ENCODE data around the gene NDUFAF7. TPM values are rescaled to one million over a fixed set of nuclear protein-coding genes. Genes with fewer than 3 reads are reported as not detected.

Gene NDUFAF7
- total and polyA plus RNA-seq, 9 of the 15 experiments (the other 6 are each of a cell fraction or from before 2014, with no cell fraction given): 14.9 to 41.6 (median 23.9) TPM

- ATAC-seq (no peak), FAIRE-seq (no peak), DNase-seq (ENCODE audit: extremely low read depth in 1 of 4, low spot score in 3 of 4) (peak in 2 of 4 experiments; percentile 14 to 23)
- no TSS peak for BruUV-seq (replicated peaks)
- intact Hi-C loops (cut with micrococcal nuclease) (no loop called here), in situ Hi-C loops (cut with MboI) (no loop called here)
- Histone ChIP-seq H3K27ac (ENCODE audit: extremely low read depth, low read depth, low read length) (peak overlapping the region; percentile 46; the same call in 1 of the 3 replicates), H3K36me3 (ENCODE audit: control insufficient read depth, insufficient read depth, low read length) (peaks cover 79% of the 10 kb centered on the region), H4K20me1 (replicated peaks; ENCODE audit: control insufficient read depth, insufficient read depth, low read length) (no peaks in the 10 kb centered on the region), H3K9ac (ENCODE audit: insufficient read depth in 1 of 2, low read depth in 2 of 2, low read length in 2 of 2) (no peak overlapping the region), H2AFZ (ENCODE audit: low read depth, low read length) (no peak overlapping the region), H3K4me2 (ENCODE audit: insufficient read depth, low read length) (no peak overlapping the region), H3K4me1 (replicated peaks in 1 of 2; ENCODE audit: control insufficient read depth in 2 of 2, insufficient read depth in 2 of 2, low read length in 2 of 2) (peaks cover 3 to 10% of the 10 kb centered on the region in 2 experiments; a peak in 3 of 5 replicates), H3K9me3 (replicated peaks; ENCODE audit: control insufficient read depth, insufficient read depth, low read depth, low read length) (peaks cover 13% of the 10 kb centered on the region), H3K79me2 (ENCODE audit: control insufficient read depth, insufficient read depth, low read length) (peaks cover 72% of the 10 kb centered on the region), H3K9me1 (ENCODE audit: control insufficient read depth, insufficient read depth, low read length) (no peaks in the 10 kb centered on the region), H3K4me3 (no peak overlapping the region), H3K27me3 (ENCODE audit: control insufficient read depth in 2 of 2, insufficient read depth in 2 of 2, low read length in 2 of 2) (no peaks in the 10 kb centered on the region)
- POLR2A ChIA-PET: interaction anchor here (0.7 to 1.7 kb wide), 6 partner anchors 8 to 21 kb away, joined by 3 to 8 read pairs (median 4); no protein-coding TSS in a partner anchor
- CTCF ChIA-PET (ENCODE audit: low intra/inter-chr PET ratio): no interaction called here
- 92% methylated on average over 1 of the region's 1 CpG for WGBS (ENCODE audit: insufficient coverage, low coverage, missing lambda C conversion rate)
- TF ChIP-seq, protein P1, sequence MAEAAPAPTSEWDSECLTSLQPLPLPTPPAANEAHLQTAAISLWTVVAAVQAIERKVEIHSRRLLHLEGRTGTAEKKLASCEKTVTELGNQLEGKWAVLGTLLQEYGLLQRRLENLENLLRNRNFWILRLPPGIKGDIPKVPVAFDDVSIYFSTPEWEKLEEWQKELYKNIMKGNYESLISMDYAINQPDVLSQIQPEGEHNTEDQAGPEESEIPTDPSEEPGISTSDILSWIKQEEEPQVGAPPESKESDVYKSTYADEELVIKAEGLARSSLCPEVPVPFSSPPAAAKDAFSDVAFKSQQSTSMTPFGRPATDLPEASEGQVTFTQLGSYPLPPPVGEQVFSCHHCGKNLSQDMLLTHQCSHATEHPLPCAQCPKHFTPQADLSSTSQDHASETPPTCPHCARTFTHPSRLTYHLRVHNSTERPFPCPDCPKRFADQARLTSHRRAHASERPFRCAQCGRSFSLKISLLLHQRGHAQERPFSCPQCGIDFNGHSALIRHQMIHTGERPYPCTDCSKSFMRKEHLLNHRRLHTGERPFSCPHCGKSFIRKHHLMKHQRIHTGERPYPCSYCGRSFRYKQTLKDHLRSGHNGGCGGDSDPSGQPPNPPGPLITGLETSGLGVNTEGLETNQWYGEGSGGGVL (CRISPR knock-in tag; IDR thresholded peaks at IDR 0.05): no peak
- TF ChIP-seq THRB (CRISPR knock-in tag; conservative IDR thresholded peaks at IDR 0.05) (no peak), ZFP30 (CRISPR knock-in tag; IDR thresholded peaks at IDR 0.05; ENCODE audit: borderline replicate concordance) (no peak), E2F6 (IDR thresholded peaks at IDR 0.05; ENCODE audit: borderline replicate concordance in 1 of 2, extremely low read depth in 1 of 2, insufficient read depth in 1 of 2, insufficient read length in 1 of 2, low read depth in 1 of 2, low read length in 1 of 2, poor library complexity in 1 of 2, severe bottlenecking in 1 of 2) (no peak), NFIC (IDR thresholded peaks at IDR 0.05) (no peak), MLX (CRISPR knock-in tag; conservative IDR thresholded peaks at IDR 0.05) (no peak), NFYB (IDR thresholded peaks at IDR 0.05; ENCODE audit: extremely low read depth, insufficient read length) (no peak), RCOR1 (IDR thresholded peaks at IDR 0.05; ENCODE audit: borderline replicate concordance in 1 of 2, low read depth in 2 of 2, low read length in 2 of 2) (no peak), USF2 (CRISPR knock-in tag; IDR thresholded peaks at IDR 0.05) (no peak), ADNP (tag; IDR thresholded peaks at IDR 0.05) (no peak), HSF4 (CRISPR knock-in tag; IDR thresholded peaks at IDR 0.05; ENCODE audit: borderline replicate concordance) (no peak), COPS2 (conservative IDR thresholded peaks at IDR 0.05) (no peak), HNRNPUL1 (IDR thresholded peaks at IDR 0.05; ENCODE audit: low read length) (no peak), SIN3B (IDR thresholded peaks at IDR 0.05; ENCODE audit: low read depth) (no peak)
- TF ChIP-seq, protein P2, sequence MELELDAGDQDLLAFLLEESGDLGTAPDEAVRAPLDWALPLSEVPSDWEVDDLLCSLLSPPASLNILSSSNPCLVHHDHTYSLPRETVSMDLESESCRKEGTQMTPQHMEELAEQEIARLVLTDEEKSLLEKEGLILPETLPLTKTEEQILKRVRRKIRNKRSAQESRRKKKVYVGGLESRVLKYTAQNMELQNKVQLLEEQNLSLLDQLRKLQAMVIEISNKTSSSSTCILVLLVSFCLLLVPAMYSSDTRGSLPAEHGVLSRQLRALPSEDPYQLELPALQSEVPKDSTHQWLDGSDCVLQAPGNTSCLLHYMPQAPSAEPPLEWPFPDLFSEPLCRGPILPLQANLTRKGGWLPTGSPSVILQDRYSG (tag; conservative IDR thresholded peaks at IDR 0.05; ENCODE audit: low read depth): no peak
Measured at GRCh38 chr2:37201766-37202165, 29.7 kb upstream of the NDUFAF7 start.

Data from K562 (cell line).